ENCODE data around the gene CLEC16A.

- TF ChIP-seq CTCF (IDR thresholded peaks at IDR 0.05) (no peak), POLR2AphosphoS5 (IDR thresholded peaks at IDR 0.05) (no peak), POLR2A (IDR thresholded peaks at IDR 0.05) (no peak)
These were observed 281.5 kb downstream of the CLEC16A start for GRCh38 chr16:11225677-11226549.

Data from breast epithelium (tissue), 3 donors.